ENCODE measurements around the gene CSNK2A3. TPM values are rescaled to one million over a fixed set of nuclear protein-coding genes. Genes with fewer than 3 reads are reported as not detected.

CSNK2A3 gene
- total and polyA plus RNA-seq, 2 of the 13 experiments (the other 11 are each of a cell fraction or from before 2014, with no cell fraction given), result 1.7 to 3.5 TPM

GRCh38 chr11:11382858-11383532 lies 29.9 kb upstream of the CSNK2A3 start (continued):
- TF ChIP-seq, protein P1, sequence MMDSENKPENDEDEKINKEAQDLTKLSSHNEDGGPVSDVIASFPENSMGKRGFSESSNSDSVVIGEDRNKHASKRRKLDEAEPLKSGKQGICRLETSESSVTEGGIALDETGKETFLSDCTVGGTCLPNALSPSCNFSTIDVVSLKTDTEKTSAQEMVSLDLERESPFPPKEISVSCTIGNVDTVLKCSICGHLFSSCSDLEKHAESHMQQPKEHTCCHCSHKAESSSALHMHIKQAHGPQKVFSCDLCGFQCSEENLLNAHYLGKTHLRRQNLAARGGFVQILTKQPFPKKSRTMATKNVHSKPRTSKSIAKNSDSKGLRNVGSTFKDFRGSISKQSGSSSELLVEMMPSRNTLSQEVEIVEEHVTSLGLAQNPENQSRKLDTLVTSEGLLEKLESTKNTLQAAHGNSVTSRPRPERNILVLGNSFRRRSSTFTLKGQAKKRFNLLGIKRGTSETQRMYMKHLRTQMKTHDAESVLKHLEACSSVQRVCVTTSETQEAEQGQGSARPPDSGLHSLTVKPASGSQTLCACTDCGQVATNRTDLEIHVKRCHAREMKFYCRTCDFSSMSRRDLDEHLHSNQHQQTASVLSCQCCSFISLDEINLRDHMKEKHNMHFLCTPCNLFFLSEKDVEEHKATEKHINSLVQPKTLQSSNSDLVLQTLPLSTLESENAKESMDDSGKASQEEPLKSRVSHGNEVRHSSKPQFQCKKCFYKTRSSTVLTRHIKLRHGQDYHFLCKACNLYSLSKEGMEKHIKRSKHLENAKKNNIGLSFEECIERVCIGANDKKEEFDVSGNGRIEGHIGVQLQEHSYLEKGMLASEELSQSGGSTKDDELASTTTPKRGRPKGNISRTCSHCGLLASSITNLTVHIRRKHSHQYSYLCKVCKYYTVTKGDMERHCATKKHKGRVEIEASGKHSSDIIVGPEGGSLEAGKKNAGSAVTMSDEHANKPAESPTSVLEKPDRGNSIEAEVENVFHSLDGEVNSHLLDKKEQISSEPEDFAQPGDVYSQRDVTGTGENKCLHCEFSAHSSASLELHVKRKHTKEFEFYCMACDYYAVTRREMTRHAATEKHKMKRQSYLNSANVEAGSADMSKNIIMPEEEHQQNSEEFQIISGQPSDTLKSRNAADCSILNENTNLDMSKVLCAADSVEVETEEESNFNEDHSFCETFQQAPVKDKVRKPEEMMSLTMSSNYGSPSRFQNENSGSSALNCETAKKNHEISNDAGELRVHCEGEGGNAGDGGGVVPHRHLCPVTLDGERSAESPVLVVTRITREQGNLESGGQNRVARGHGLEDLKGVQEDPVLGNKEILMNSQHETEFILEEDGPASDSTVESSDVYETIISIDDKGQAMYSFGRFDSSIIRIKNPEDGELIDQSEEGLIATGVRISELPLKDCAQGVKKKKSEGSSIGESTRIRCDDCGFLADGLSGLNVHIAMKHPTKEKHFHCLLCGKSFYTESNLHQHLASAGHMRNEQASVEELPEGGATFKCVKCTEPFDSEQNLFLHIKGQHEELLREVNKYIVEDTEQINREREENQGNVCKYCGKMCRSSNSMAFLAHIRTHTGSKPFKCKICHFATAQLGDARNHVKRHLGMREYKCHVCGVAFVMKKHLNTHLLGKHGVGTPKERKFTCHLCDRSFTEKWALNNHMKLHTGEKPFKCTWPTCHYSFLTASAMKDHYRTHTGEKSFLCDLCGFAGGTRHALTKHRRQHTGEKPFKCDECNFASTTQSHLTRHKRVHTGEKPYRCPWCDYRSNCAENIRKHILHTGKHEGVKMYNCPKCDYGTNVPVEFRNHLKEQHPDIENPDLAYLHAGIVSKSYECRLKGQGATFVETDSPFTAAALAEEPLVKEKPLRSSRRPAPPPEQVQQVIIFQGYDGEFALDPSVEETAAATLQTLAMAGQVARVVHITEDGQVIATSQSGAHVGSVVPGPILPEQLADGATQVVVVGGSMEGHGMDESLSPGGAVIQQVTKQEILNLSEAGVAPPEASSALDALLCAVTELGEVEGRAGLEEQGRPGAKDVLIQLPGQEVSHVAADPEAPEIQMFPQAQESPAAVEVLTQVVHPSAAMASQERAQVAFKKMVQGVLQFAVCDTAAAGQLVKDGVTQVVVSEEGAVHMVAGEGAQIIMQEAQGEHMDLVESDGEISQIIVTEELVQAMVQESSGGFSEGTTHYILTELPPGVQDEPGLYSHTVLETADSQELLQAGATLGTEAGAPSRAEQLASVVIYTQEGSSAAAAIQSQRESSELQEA (CRISPR knock-in tag; IDR thresholded peaks at IDR 0.05; ENCODE audit: not compliant biosample characterization), result no peak
- TF ChIP-seq NR1H2 (CRISPR knock-in tag; IDR thresholded peaks at IDR 0.05; ENCODE audit: borderline replicate concordance, low read depth) (no peak), TBP (CRISPR knock-in tag; IDR thresholded peaks at IDR 0.05) (no peak), SRF (IDR thresholded peaks at IDR 0.05; ENCODE audit: low read depth, low read length) (no peak)
- TF ChIP-seq, protein P2, sequence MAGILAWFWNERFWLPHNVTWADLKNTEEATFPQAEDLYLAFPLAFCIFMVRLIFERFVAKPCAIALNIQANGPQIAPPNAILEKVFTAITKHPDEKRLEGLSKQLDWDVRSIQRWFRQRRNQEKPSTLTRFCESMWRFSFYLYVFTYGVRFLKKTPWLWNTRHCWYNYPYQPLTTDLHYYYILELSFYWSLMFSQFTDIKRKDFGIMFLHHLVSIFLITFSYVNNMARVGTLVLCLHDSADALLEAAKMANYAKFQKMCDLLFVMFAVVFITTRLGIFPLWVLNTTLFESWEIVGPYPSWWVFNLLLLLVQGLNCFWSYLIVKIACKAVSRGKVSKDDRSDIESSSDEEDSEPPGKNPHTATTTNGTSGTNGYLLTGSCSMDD (CRISPR knock-in tag; IDR thresholded peaks at IDR 0.05), result no peak

Data from HepG2 (cell line).